IMR-90 (cell line): ENCODE measurements around the gene E2F3. TPM values are rescaled to one million over a fixed set of nuclear protein-coding genes. Genes with fewer than 3 reads are reported as not detected.

Experiments used
- ATAC-seq: fragments of 200-7000 bp; cut with Tn5 transposase; 2 replicates; pipeline ENCODE4 v1.9.1; 2020; ENCODE audit warnings: low read depth, mild to moderate bottlenecking, moderate library complexity
- BruUV-seq: library from RNA; stranded (reverse); fragments of 400-500 nt; replicated peaks from 2 replicates; lab custom pipeline; 2021; lab: Mats Ljungman, UMichigan
- CTCF ChIA-PET: fragments of 300-600 bp; formaldehyde crosslinking; extraction: SDS; loops from one replicate; lab custom pipeline; 2021; ENCODE audit warnings: antibody characterized with exemption; lab: Yijun Ruan, JAX
- POLR2A ChIA-PET: fragments of 300-600 bp; sonication (Branson Sonifier 250); formaldehyde crosslinking; loops from one replicate; lab custom pipeline; 2022; ENCODE audit warnings: antibody characterized with exemption; ENCODE audit not compliant: unreplicated experiment; lab: Charles Lee
- DNase-seq: peaks from one replicate; pipeline ENCODE4 v3.0.0; 2013
- H2AFZ ChIP-seq: replicated peaks from 2 replicates; pipeline ENCODE3; 2013; ENCODE audit warnings: low read length, mild to moderate bottlenecking; ENCODE audit not compliant: poor library complexity
- H2AK5ac ChIP-seq: 2 replicates; pipeline ENCODE4 v1.6.1; 2013; ENCODE audit warnings: low read depth, low read length, inconsistent platforms
- H2AK9ac ChIP-seq: replicated peaks from 2 replicates; pipeline ENCODE3; 2013; ENCODE audit warnings: mild to moderate bottlenecking, low read depth, low read length, moderate library complexity; ENCODE audit not compliant: poor library complexity
- H2BK120ac ChIP-seq: 2 replicates; pipeline ENCODE4 v1.6.1; 2013; ENCODE audit warnings: low read depth, low read length, inconsistent platforms
- H2BK15ac ChIP-seq: 3 replicates; pipeline ENCODE4 v1.6.1; 2013; ENCODE audit warnings: low read depth, low read length, inconsistent platforms
- H2BK20ac ChIP-seq: 2 replicates; pipeline ENCODE4 v1.6.1; 2013; ENCODE audit warnings: low read depth, mild to moderate bottlenecking, inconsistent platforms, low read length, moderate library complexity
- H2BK5ac ChIP-seq: 2 replicates; pipeline ENCODE4 v1.6.1; 2013; ENCODE audit warnings: mild to moderate bottlenecking, low read depth, low read length, inconsistent platforms; ENCODE audit not compliant: poor library complexity, severe bottlenecking
- H3K14ac ChIP-seq: replicated peaks from 2 replicates; pipeline ENCODE4 v1.6.1; 2013; ENCODE audit warnings: low read depth, low read length, inconsistent platforms
- H3K18ac ChIP-seq: 2 replicates; pipeline ENCODE4 v1.6.1; 2013; ENCODE audit warnings: low read depth, low read length, control low read depth
- H3K23ac ChIP-seq: 2 replicates; pipeline ENCODE4 v1.6.1; 2013; ENCODE audit warnings: low read depth, low read length, inconsistent platforms
- H3K27ac ChIP-seq: 2 replicates; pipeline ENCODE4 v1.5.1; 2013; ENCODE audit warnings: mild to moderate bottlenecking, control low read depth, low read length; ENCODE audit not compliant: insufficient read depth
- H3K27me3 ChIP-seq: 2 replicates; pipeline ENCODE4 v1.6.1; 2013; ENCODE audit warnings: low read length; ENCODE audit not compliant: control insufficient read depth, insufficient read depth
- H3K36me3 ChIP-seq: 2 replicates; pipeline ENCODE4 v1.6.1; 2013; ENCODE audit warnings: low read length, mixed read lengths; ENCODE audit not compliant: control insufficient read depth, insufficient read depth
- H3K4ac ChIP-seq: 2 replicates; pipeline ENCODE4 v1.6.1; 2013; ENCODE audit warnings: low read depth, low read length, inconsistent platforms
- H3K4me1 ChIP-seq: 2 replicates; pipeline ENCODE4 v1.6.1; 2013; ENCODE audit warnings: low read length, mixed read lengths; ENCODE audit not compliant: control insufficient read depth, insufficient read depth
- H3K4me2 ChIP-seq: 2 replicates; pipeline ENCODE4 v1.6.1; 2013; ENCODE audit warnings: low read depth, mild to moderate bottlenecking, control low read depth, low read length, moderate library complexity
- H3K4me3 ChIP-seq: 2 replicates; pipeline ENCODE4 v1.5.1; 2013; ENCODE audit warnings: low read depth, mild to moderate bottlenecking, control low read depth, low read length, moderate library complexity; ENCODE audit not compliant: insufficient read depth
- H3K56ac ChIP-seq: 2 replicates; pipeline ENCODE4 v1.6.1; 2013; ENCODE audit warnings: low read length, inconsistent platforms; ENCODE audit not compliant: insufficient read depth; ENCODE audit errors: extremely low read depth
- H3K79me1 ChIP-seq, 2 experiments: 2 replicates each; pipeline ENCODE4 v1.6.1; 2013; ENCODE audit warnings: low read length in 2 of 2, inconsistent platforms in 1 of 2, low read depth in 1 of 2
- H3K9ac ChIP-seq: 2 replicates; pipeline ENCODE4 v1.6.1; 2013; ENCODE audit warnings: low read depth, low read length, control low read depth
- H3K9me1 ChIP-seq: 2 replicates; pipeline ENCODE4 v1.6.1; 2013; ENCODE audit warnings: low read length, inconsistent platforms; ENCODE audit not compliant: insufficient read depth
- H3K9me3 ChIP-seq: 2 replicates; pipeline ENCODE4 v1.6.1; 2013; ENCODE audit warnings: low read length; ENCODE audit not compliant: control insufficient read depth, insufficient read depth
- H4K20me1 ChIP-seq: 2 replicates; pipeline ENCODE4 v1.6.1; 2013; ENCODE audit warnings: low read length, inconsistent platforms; ENCODE audit not compliant: insufficient read depth
- H4K5ac ChIP-seq: 2 replicates; pipeline ENCODE4 v1.6.1; 2013; ENCODE audit warnings: mild to moderate bottlenecking, low read depth, low read length, control low read depth
- H4K8ac ChIP-seq, 2 experiments: 2 replicates each; pipeline ENCODE4 v1.6.1; 2013; ENCODE audit warnings: low read depth in 2 of 2, low read length in 2 of 2, control low read depth in 1 of 2, inconsistent platforms in 1 of 2
- H4K91ac ChIP-seq: 2 replicates; pipeline ENCODE4 v1.6.1; 2013; ENCODE audit warnings: low read depth, low read length, inconsistent platforms; ENCODE audit not compliant: insufficient read depth
- BHLHE40 ChIP-seq: fragments of 150-350 bp; IDR thresholded peaks from 2 replicates; pipeline ENCODE4 v1.6.1; 2016; ENCODE audit warnings: mild to moderate bottlenecking, low read depth, low read length
- CEBPB ChIP-seq: IDR thresholded peaks from 2 replicates; pipeline ENCODE4 v1.6.1; 2012; ENCODE audit warnings: low read depth, low read length, improper control_type of control experiment
- CHD1 ChIP-seq: IDR thresholded peaks from 2 replicates; pipeline ENCODE4 v1.6.1; 2012; ENCODE audit warnings: low read depth, low read length, improper control_type of control experiment
- FOS ChIP-seq: fragments of 150-350 bp; IDR thresholded peaks from 2 replicates; pipeline ENCODE4 v1.6.1; 2016; ENCODE audit warnings: low read depth, low read length
- MAFK ChIP-seq: IDR thresholded peaks from 2 replicates; pipeline ENCODE4 v1.6.1; 2012; ENCODE audit warnings: low read depth, low read length, improper control_type of control experiment
- MAZ ChIP-seq: IDR thresholded peaks from 2 replicates; pipeline ENCODE4 v1.6.1; 2012; ENCODE audit warnings: low read depth, mild to moderate bottlenecking, low read length, improper control_type of control experiment, moderate library complexity, borderline replicate concordance
- MXI1 ChIP-seq: IDR thresholded peaks from 2 replicates; pipeline ENCODE4 v1.6.1; 2012; ENCODE audit warnings: low read depth, mild to moderate bottlenecking, low read length, moderate library complexity, borderline replicate concordance
- NFE2L2 ChIP-seq: fragments of 150-350 bp; IDR thresholded peaks from 2 replicates; pipeline ENCODE4 v1.6.1; 2016; ENCODE audit warnings: low read depth, mild to moderate bottlenecking, low read length
- POLR2A ChIP-seq: IDR thresholded peaks from 2 replicates; pipeline ENCODE4 v1.6.1; 2012; ENCODE audit warnings: mild to moderate bottlenecking, low read depth, low read length
- RAD21 ChIP-seq: IDR thresholded peaks from 2 replicates; pipeline ENCODE4 v1.6.1; 2012; ENCODE audit warnings: low read length, improper control_type of control experiment
- RCOR1 ChIP-seq: IDR thresholded peaks from 2 replicates; pipeline ENCODE4 v1.6.1; 2012; ENCODE audit warnings: mild to moderate bottlenecking, low read length, improper control_type of control experiment; ENCODE audit not compliant: insufficient replicate concordance
- RFX5 ChIP-seq: IDR thresholded peaks from 2 replicates; pipeline ENCODE4 v1.8.0; 2012; ENCODE audit warnings: low read depth, mild to moderate bottlenecking, low read length, moderate library complexity
- SMC3 ChIP-seq: fragments of 150-350 bp; IDR thresholded peaks from 2 replicates; pipeline ENCODE4 v1.6.1; 2016; ENCODE audit warnings: low read depth, mild to moderate bottlenecking, antibody characterized with exemption, low read length, moderate library complexity
- WGBS, 2 experiments: methylation state at CpG; one replicate each; pipeline versions ENCODE4 v1.1.5 to v1.1.7; 2013; ENCODE audit warnings: missing lambda C conversion rate in 2 of 2; ENCODE audit not compliant: insufficient read length in 1 of 2; ENCODE audit errors: extremely low coverage in 2 of 2; 5-methylcytosine and 5-hydroxymethylcytosine counted together
- dilution Hi-C: fragments of 300-500 bp; cut with HindIII; formaldehyde crosslinking; loops from one replicate; pipeline ENCODE4 v1.14.3; 2018; ENCODE audit warnings: low sequenced_read_pairs; ENCODE audit not compliant: unreplicated experiment
- in situ Hi-C: fragments of 300-500 bp; cut with MboI; formaldehyde crosslinking; loops from 3 replicates; pipeline ENCODE4 v1.14.3; 2019; ENCODE audit warnings: low sequenced_read_pairs, inconsistent platforms, mixed read lengths
- intact Hi-C: fragments of 100-400 bp; cut with micrococcal nuclease; formaldehyde crosslinking; loops from 2 replicates; pipeline ENCODE4 v1.10.0; 2022
- polyA plus RNA-seq, 3 experiments: library from polyadenylated mRNA; depleted of rRNA; stranded (reverse); fragments of >200 nt; gene quantifications; 2 replicates each; pipeline ENCODE4 v1.2.3, GENCODE V29; 2012; ENCODE audit warnings: low replicate concordance in 1 of 3
- total RNA-seq: library from RNA; depleted of rRNA; stranded (reverse); fragments of >200 nt; gene quantifications from 2 replicates; pipeline ENCODE4 v1.2.3, GENCODE V29; 2012
- TF ChIP-seq, protein P1 (sequence below): fragments of 150-350 bp; IDR thresholded peaks from 2 replicates; pipeline ENCODE4 v1.6.1; 2017; ENCODE audit warnings: mild to moderate bottlenecking, antibody characterized with exemption, low read length, low read depth
- TF ChIP-seq, protein P2 (sequence below): conservative IDR thresholded peaks from 2 replicates; pipeline ENCODE4 v1.5.1; 2012; ENCODE audit warnings: mild to moderate bottlenecking, low read depth, low read length, improper control_type of control experiment
- TF ChIP-seq, protein P3 (sequence below): fragments of 150-350 bp; IDR thresholded peaks from 2 replicates; pipeline ENCODE4 v1.6.1; 2016; ENCODE audit warnings: low read depth, mild to moderate bottlenecking, low read length, moderate library complexity, borderline replicate concordance

E2F3 gene
- total and polyA plus RNA-seq, 2 of the 4 experiments (the other 2 are of a cell fraction) = 2.3 to 8.2 TPM

DNA sequence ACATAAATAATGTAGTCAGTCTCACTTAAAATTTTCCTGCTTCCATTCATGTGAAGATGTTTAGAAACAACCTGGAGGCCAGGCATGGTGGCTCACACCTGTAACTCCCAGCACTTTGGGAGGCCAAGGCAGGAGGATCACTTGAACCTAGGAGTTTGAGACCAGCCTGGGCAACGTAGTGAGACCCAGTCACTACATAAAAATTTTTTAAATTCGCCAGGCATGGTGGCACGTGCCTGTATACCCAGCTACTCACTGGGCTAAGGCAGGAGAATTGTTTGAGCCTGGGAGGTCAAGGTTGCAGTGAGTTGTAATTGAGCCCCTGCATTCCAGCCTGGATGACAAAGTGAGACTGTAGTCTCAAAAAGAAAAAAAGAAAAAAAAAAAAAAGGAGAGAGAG lies 47.3 kb upstream of the E2F3 start:
- Histone ChIP-seq H2BK120ac (no peak overlapping the region), H3K4ac (no peak overlapping the region), H3K23ac (no peak overlapping the region), H2BK5ac (no peak overlapping the region), H3K4me2 (no peak overlapping the region), H3K56ac (no peak overlapping the region), H3K4me1 (peaks cover under 1% of the 10 kb centered on the region; the same call in 1 of the 2 replicates), H4K8ac (no peak overlapping the region), H2AFZ (no peak overlapping the region), H4K20me1 (no peaks in the 10 kb centered on the region), H2BK20ac (no peak overlapping the region), H3K27ac (no peak overlapping the region), H3K36me3 (no peaks in the 10 kb centered on the region), H3K9me1 (peaks cover 5% of the 10 kb centered on the region; the same call in 1 of the 2 replicates), H2AK9ac (no peak overlapping the region), H3K14ac (no peak overlapping the region), H3K27me3 (peaks cover 2% of the 10 kb centered on the region; the same call in 1 of the 2 replicates), H3K9me3 (peaks cover 6% of the 10 kb centered on the region), H3K18ac (no peak overlapping the region), H3K79me1 (no peaks in the 10 kb centered on the region), H4K5ac (no peak overlapping the region), H2BK15ac (no peak overlapping the region), H2AK5ac (no peak overlapping the region), H4K91ac (no peak overlapping the region), H3K4me3 (no peak overlapping the region), H3K9ac (no peak overlapping the region)
- no TSS peak for BruUV-seq
- CTCF ChIA-PET = no interaction called here
- WGBS, 2 experiments = no CpG with 5 or more reads among the region's 3 CpGs
- POLR2A ChIA-PET = no interaction called here
- intact Hi-C loops = no loop called here
- in situ Hi-C loops = no loop called here
- TF ChIP-seq RCOR1 = no peak
- TF ChIP-seq, protein P1, sequence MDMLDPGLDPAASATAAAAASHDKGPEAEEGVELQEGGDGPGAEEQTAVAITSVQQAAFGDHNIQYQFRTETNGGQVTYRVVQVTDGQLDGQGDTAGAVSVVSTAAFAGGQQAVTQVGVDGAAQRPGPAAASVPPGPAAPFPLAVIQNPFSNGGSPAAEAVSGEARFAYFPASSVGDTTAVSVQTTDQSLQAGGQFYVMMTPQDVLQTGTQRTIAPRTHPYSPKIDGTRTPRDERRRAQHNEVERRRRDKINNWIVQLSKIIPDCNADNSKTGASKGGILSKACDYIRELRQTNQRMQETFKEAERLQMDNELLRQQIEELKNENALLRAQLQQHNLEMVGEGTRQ = no peak
- TF ChIP-seq MAFK = no peak
- TF ChIP-seq, protein P2, sequence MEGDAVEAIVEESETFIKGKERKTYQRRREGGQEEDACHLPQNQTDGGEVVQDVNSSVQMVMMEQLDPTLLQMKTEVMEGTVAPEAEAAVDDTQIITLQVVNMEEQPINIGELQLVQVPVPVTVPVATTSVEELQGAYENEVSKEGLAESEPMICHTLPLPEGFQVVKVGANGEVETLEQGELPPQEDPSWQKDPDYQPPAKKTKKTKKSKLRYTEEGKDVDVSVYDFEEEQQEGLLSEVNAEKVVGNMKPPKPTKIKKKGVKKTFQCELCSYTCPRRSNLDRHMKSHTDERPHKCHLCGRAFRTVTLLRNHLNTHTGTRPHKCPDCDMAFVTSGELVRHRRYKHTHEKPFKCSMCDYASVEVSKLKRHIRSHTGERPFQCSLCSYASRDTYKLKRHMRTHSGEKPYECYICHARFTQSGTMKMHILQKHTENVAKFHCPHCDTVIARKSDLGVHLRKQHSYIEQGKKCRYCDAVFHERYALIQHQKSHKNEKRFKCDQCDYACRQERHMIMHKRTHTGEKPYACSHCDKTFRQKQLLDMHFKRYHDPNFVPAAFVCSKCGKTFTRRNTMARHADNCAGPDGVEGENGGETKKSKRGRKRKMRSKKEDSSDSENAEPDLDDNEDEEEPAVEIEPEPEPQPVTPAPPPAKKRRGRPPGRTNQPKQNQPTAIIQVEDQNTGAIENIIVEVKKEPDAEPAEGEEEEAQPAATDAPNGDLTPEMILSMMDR = no peak
- TF ChIP-seq SMC3 = no peak
- TF ChIP-seq CHD1 = no peak
- TF ChIP-seq CEBPB = no peak
- no peak for TF ChIP-seq MXI1
- TF ChIP-seq FOS = no peak
- TF ChIP-seq RFX5 = no peak
- TF ChIP-seq POLR2A = no peak
- TF ChIP-seq, protein P3, sequence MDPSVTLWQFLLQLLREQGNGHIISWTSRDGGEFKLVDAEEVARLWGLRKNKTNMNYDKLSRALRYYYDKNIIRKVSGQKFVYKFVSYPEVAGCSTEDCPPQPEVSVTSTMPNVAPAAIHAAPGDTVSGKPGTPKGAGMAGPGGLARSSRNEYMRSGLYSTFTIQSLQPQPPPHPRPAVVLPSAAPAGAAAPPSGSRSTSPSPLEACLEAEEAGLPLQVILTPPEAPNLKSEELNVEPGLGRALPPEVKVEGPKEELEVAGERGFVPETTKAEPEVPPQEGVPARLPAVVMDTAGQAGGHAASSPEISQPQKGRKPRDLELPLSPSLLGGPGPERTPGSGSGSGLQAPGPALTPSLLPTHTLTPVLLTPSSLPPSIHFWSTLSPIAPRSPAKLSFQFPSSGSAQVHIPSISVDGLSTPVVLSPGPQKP = no peak
- TF ChIP-seq BHLHE40 = no peak
- TF ChIP-seq RAD21 = no peak
- TF ChIP-seq NFE2L2 = no peak
- TF ChIP-seq MAZ = no peak
- dilution Hi-C loops = no loop called here
- DNase-seq (no peak), ATAC-seq (no peak)
